ENCODE data around the gene SMYD3.

The SMYD3 gene

DNA sequence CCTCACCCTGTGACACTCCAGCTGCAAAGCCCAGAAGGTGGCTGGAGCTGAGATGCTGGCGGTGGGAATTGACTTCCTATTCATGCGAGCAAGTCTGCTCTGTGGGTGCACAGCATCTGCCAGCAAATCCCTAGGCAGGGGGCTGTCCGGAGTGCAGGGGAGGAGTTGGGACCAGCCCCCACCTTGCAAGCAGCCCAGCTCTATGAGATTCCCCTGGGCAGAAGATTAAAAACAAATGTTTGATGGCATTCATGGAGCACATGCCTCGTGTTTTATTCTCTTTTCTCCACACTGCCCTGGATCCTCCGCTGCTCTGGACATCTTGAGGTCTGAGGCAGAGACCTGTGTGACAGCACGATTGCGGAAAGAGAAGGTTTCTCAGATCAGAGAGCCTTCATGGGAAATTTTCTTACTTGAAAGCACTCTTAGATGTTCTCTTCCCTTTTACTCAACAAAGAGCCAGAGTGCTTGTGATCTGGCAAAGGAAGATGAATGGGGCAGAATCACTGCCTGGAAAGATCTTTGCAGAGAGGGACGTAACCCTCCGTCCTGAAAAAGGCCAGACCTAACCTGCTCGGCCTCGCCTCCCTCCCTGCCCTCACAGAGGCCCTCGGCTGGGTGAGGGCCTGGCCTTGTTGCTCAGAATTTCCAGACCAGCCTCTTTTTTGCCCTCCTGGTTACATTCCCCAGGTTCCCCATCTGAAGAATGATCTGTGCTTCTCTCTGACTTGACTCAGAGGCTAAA is 755.2 kb downstream of the SMYD3 start:
- Histone ChIP-seq H3K9ac (ENCODE audit: low read length) (peak overlapping the region; percentile 28), H3K14ac (ENCODE audit: low read length in 2 of 2) (no peak overlapping the region), H3K79me1 (replicated peaks; ENCODE audit: low read length, poor library complexity, severe bottlenecking) (no peaks in the 10 kb centered on the region), H2BK5ac (ENCODE audit: low read depth, low read length, poor library complexity, severe bottlenecking) (no peak overlapping the region), H2BK120ac (ENCODE audit: low read depth, low read length) (no peak overlapping the region), H3K9me3 (ENCODE audit: control insufficient read depth, low read length) (peaks cover 10% of the 10 kb centered on the region), H3K4me2 (ENCODE audit: low read length, poor library complexity, severe bottlenecking) (no peak overlapping the region), H3K27ac (ENCODE audit: low read length, poor library complexity, severe bottlenecking) (no peak overlapping the region), H3K18ac (ENCODE audit: low read depth in 1 of 2, low read length in 2 of 2) (peak overlapping the region; percentile 72 to 79), H3K27me3 (ENCODE audit: control insufficient read depth in 1 of 2, insufficient read depth in 1 of 2, low read length in 2 of 2) (no peaks in the 10 kb centered on the region), H3K36me3 (ENCODE audit: control insufficient read depth in 1 of 2, insufficient read depth in 2 of 2, low read depth in 1 of 2, low read length in 2 of 2) (peaks cover 0 to 10% of the 10 kb centered on the region in 2 experiments), H3K23ac (ENCODE audit: low read length in 2 of 2) (no peak overlapping the region), H2BK12ac (ENCODE audit: low read length in 2 of 2) (peak overlapping the region; percentile 4 to 95), H4K8ac (ENCODE audit: low read length) (peak overlapping the region; percentile 20), H2AK5ac (ENCODE audit: low read length, severe bottlenecking) (no peak overlapping the region), H4K91ac (ENCODE audit: low read length) (peak overlapping the region; percentile 96), H3K4me1 (ENCODE audit: control insufficient read depth, insufficient read depth, low read depth, low read length) (peaks cover 3% of the 10 kb centered on the region), H3K4ac (ENCODE audit: low read depth in 1 of 2, low read length in 2 of 2) (peak overlapping the region; percentile 10 to 69), H2AFZ (ENCODE audit: low read depth, low read length) (no peak overlapping the region), H3K4me3 (ENCODE audit: insufficient read depth in 1 of 2, low read depth in 1 of 2, low read length in 2 of 2) (no peak overlapping the region), H2BK15ac (ENCODE audit: low read depth, poor library complexity, severe bottlenecking) (no peak overlapping the region)
- WGBS, result 64% methylated on average over 12 of the region's 12 CpGs
- peak; percentile 19 for DNase-seq

DNA sequence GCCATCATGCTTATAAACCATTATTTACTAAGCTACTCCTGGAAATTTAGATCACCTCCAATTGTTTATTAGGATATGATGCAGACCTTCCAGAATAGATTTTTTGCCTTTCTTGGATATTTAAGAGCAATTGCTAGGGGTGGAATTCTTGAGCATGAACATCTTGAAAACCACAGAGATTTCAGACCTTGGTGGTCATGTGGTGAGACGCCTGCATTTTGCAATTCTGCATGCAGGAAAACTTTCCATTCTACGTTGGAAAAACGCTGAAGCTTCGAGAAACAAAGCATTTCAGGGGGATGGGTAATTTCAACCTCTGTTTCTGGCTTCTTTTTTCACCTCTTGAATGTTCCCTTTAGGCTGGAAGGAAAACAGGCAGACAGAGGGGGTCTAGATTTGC is 756.0 kb downstream of the SMYD3 start:
- WGBS, result 55% methylated on average over 4 of the region's 4 CpGs

DNA sequence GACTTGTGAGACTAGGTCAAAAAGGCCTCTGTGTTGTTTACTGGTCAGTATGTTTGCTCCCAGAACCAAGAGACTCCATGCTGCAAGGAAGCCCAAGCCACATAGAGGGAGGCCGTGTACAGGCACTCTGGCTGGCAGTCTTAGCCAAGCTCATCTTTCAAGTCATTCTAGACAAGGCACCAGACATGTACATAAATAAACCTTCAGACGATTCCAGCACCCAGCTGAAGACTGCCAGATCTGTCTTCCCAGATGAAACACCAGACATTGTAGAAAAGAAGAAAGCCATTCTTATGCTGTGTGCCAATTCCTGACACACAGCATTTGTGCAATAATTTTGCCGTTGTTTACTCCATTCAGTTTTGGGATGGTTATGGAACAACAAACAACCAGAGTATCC is 756.8 kb downstream of the SMYD3 start:
- H2BK12ac ChIP-seq (ENCODE audit: low read length in 2 of 2), result peak overlapping the region in 1 of 2 experiments; percentile 69
- no peak overlapping the region for H3K27ac ChIP-seq (ENCODE audit: low read length, poor library complexity, severe bottlenecking)
- DNase-seq, result no peak
- H3K9me3 ChIP-seq (ENCODE audit: control insufficient read depth, low read length), result peaks cover 4% of the 10 kb centered on the region
- no peaks in the 10 kb centered on the region for H3K79me1 ChIP-seq (replicated peaks; ENCODE audit: low read length, poor library complexity, severe bottlenecking)
- no peak overlapping the region for H4K8ac ChIP-seq (ENCODE audit: low read length)
- no peak overlapping the region for H3K9ac ChIP-seq (ENCODE audit: low read length)
- no peak overlapping the region for H2BK120ac ChIP-seq (ENCODE audit: low read depth, low read length)
- H3K4me3 ChIP-seq (ENCODE audit: insufficient read depth in 1 of 2, low read depth in 1 of 2, low read length in 2 of 2), result no peak overlapping the region
- H4K91ac ChIP-seq (ENCODE audit: low read length), result no peak overlapping the region
- H3K27me3 ChIP-seq (ENCODE audit: control insufficient read depth in 1 of 2, insufficient read depth in 1 of 2, low read length in 2 of 2), result no peaks in the 10 kb centered on the region
- WGBS, result 54% methylated on average over 2 of the region's 3 CpGs
- H2AFZ ChIP-seq (ENCODE audit: low read depth, low read length), result no peak overlapping the region
- no peak overlapping the region for H2BK15ac ChIP-seq (ENCODE audit: low read depth, poor library complexity, severe bottlenecking)
- H3K4ac ChIP-seq (ENCODE audit: low read depth in 1 of 2, low read length in 2 of 2), result no peak overlapping the region
- H3K36me3 ChIP-seq (ENCODE audit: control insufficient read depth in 1 of 2, insufficient read depth in 2 of 2, low read depth in 1 of 2, low read length in 2 of 2), result peaks cover 0 to 10% of the 10 kb centered on the region in 2 experiments
- no peak overlapping the region for H3K4me2 ChIP-seq (ENCODE audit: low read length, poor library complexity, severe bottlenecking)
- peak overlapping the region in 1 of 2 experiments; percentile 63 for H3K18ac ChIP-seq (ENCODE audit: low read depth in 1 of 2, low read length in 2 of 2)
- H3K4me1 ChIP-seq (ENCODE audit: control insufficient read depth, insufficient read depth, low read depth, low read length), result peaks cover 3% of the 10 kb centered on the region
- no peak overlapping the region for H3K14ac ChIP-seq (ENCODE audit: low read length in 2 of 2)
- no peak overlapping the region for H2BK5ac ChIP-seq (ENCODE audit: low read depth, low read length, poor library complexity, severe bottlenecking)
- H3K23ac ChIP-seq (ENCODE audit: low read length in 2 of 2), result no peak overlapping the region
- H2AK5ac ChIP-seq (ENCODE audit: low read length, severe bottlenecking), result no peak overlapping the region

More for the DNA sequence above, 756.0 kb downstream of the SMYD3 start:
- Histone ChIP-seq H3K27me3 (ENCODE audit: control insufficient read depth in 1 of 2, insufficient read depth in 1 of 2, low read length in 2 of 2) (no peaks in the 10 kb centered on the region), H3K9me3 (ENCODE audit: control insufficient read depth, low read length) (peaks cover 10% of the 10 kb centered on the region), H3K23ac (ENCODE audit: low read length in 2 of 2) (no peak overlapping the region), H3K14ac (ENCODE audit: low read length in 2 of 2) (no peak overlapping the region), H4K91ac (ENCODE audit: low read length) (no peak overlapping the region), H3K4me1 (ENCODE audit: control insufficient read depth, insufficient read depth, low read depth, low read length) (peaks cover 3% of the 10 kb centered on the region), H3K9ac (ENCODE audit: low read length) (peak overlapping the region; percentile 28), H3K27ac (ENCODE audit: low read length, poor library complexity, severe bottlenecking) (no peak overlapping the region), H3K36me3 (ENCODE audit: control insufficient read depth in 1 of 2, insufficient read depth in 2 of 2, low read depth in 1 of 2, low read length in 2 of 2) (peaks cover 0 to 10% of the 10 kb centered on the region in 2 experiments), H4K8ac (ENCODE audit: low read length) (no peak overlapping the region), H2BK5ac (ENCODE audit: low read depth, low read length, poor library complexity, severe bottlenecking) (no peak overlapping the region), H3K79me1 (replicated peaks; ENCODE audit: low read length, poor library complexity, severe bottlenecking) (no peaks in the 10 kb centered on the region), H2BK120ac (ENCODE audit: low read depth, low read length) (no peak overlapping the region), H3K4me3 (ENCODE audit: insufficient read depth in 1 of 2, low read depth in 1 of 2, low read length in 2 of 2) (no peak overlapping the region), H2BK12ac (ENCODE audit: low read length in 2 of 2) (no peak overlapping the region), H2BK15ac (ENCODE audit: low read depth, poor library complexity, severe bottlenecking) (no peak overlapping the region), H3K4me2 (ENCODE audit: low read length, poor library complexity, severe bottlenecking) (no peak overlapping the region), H3K4ac (ENCODE audit: low read depth in 1 of 2, low read length in 2 of 2) (peak overlapping the region in 1 of 2 experiments; percentile 69), H3K18ac (ENCODE audit: low read depth in 1 of 2, low read length in 2 of 2) (no peak overlapping the region), H2AK5ac (ENCODE audit: low read length, severe bottlenecking) (no peak overlapping the region), H2AFZ (ENCODE audit: low read depth, low read length) (no peak overlapping the region)
- DNase-seq, result peak; percentile 88

DNA sequence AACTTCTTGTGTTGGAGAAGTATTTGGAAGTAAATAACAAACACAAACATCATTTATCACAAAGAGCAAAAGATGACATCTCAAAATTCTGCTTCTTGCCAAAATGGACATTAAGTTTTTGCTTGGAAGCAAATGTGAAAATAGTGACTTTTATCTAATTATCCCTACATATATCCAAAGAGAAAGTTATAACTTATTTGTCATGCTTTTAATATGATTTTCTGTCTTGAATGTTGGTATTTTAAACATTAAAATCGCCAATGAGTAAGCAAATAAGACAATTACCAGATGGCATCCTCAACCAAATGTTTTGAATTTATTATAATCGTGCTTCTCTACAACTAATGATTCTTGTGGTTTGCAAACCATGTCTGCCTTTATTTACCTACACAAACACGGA is 758.0 kb downstream of the SMYD3 start:
- Histone ChIP-seq H2AFZ (ENCODE audit: low read depth, low read length) (no peak overlapping the region), H3K4me1 (ENCODE audit: control insufficient read depth, insufficient read depth, low read depth, low read length) (peaks cover 3% of the 10 kb centered on the region), H4K91ac (ENCODE audit: low read length) (no peak overlapping the region), H3K79me1 (replicated peaks; ENCODE audit: low read length, poor library complexity, severe bottlenecking) (no peaks in the 10 kb centered on the region), H3K14ac (ENCODE audit: low read length in 2 of 2) (no peak overlapping the region), H2BK15ac (ENCODE audit: low read depth, poor library complexity, severe bottlenecking) (no peak overlapping the region), H3K9ac (ENCODE audit: low read length) (no peak overlapping the region), H3K9me3 (ENCODE audit: control insufficient read depth, low read length) (no peaks in the 10 kb centered on the region), H3K27ac (ENCODE audit: low read length, poor library complexity, severe bottlenecking) (no peak overlapping the region), H3K4me3 (ENCODE audit: insufficient read depth in 1 of 2, low read depth in 1 of 2, low read length in 2 of 2) (no peak overlapping the region), H2BK120ac (ENCODE audit: low read depth, low read length) (no peak overlapping the region), H3K27me3 (ENCODE audit: control insufficient read depth in 1 of 2, insufficient read depth in 1 of 2, low read length in 2 of 2) (no peaks in the 10 kb centered on the region), H2BK5ac (ENCODE audit: low read depth, low read length, poor library complexity, severe bottlenecking) (no peak overlapping the region), H4K8ac (ENCODE audit: low read length) (no peak overlapping the region), H3K4ac (ENCODE audit: low read depth in 1 of 2, low read length in 2 of 2) (no peak overlapping the region), H3K36me3 (ENCODE audit: control insufficient read depth in 1 of 2, insufficient read depth in 2 of 2, low read depth in 1 of 2, low read length in 2 of 2) (peaks cover 0 to 10% of the 10 kb centered on the region in 2 experiments), H3K4me2 (ENCODE audit: low read length, poor library complexity, severe bottlenecking) (no peak overlapping the region), H2BK12ac (ENCODE audit: low read length in 2 of 2) (no peak overlapping the region), H3K18ac (ENCODE audit: low read depth in 1 of 2, low read length in 2 of 2) (no peak overlapping the region), H3K23ac (ENCODE audit: low read length in 2 of 2) (no peak overlapping the region), H2AK5ac (ENCODE audit: low read length, severe bottlenecking) (no peak overlapping the region)
- WGBS, result 90% methylated on average over 3 of the region's 3 CpGs
- no peak for DNase-seq
